Nephron (organoid): ENCODE results near the gene KCNK6.
A peak's percentile ranks its signal among the peaks of the same experiment; 100 is the strongest.

Experiments
- H3K27ac Mint-ChIP-seq, 3 experiments: 2 replicates each; pipeline ENCODE4 v1.8.0; 2020; ENCODE audit warnings: mixed read lengths in 3 of 3, mild to moderate bottlenecking in 2 of 3, moderate library complexity in 1 of 3
- H3K27me3 Mint-ChIP-seq: 2 replicates; pipeline ENCODE4 v1.8.0; 2021; ENCODE audit warnings: low read depth, mild to moderate bottlenecking, moderate library complexity, mixed read lengths
- H3K36me3 Mint-ChIP-seq: 2 replicates; pipeline ENCODE4 v1.8.0; 2020; ENCODE audit warnings: low read depth, mixed read lengths
- H3K4me1 Mint-ChIP-seq: 2 replicates; pipeline ENCODE4 v1.8.0; 2020; ENCODE audit warnings: mixed read lengths
- H3K4me3 Mint-ChIP-seq, 3 experiments: 2 replicates each; pipeline ENCODE4 v1.8.0; 2020; ENCODE audit warnings: mild to moderate bottlenecking in 3 of 3, mixed read lengths in 3 of 3, moderate library complexity in 2 of 3
- H3K9me3 Mint-ChIP-seq: 2 replicates; pipeline ENCODE4 v1.8.0; 2020; ENCODE audit warnings: mixed read lengths
- CTCF ChIP-seq, 3 experiments: fragments of 200-600 bp; sonication (generic); IDR thresholded peaks; one replicate each; pipeline ENCODE4 v1.5.0; 2021; ENCODE audit warnings: antibody characterized with exemption in 3 of 3; ENCODE audit not compliant: unreplicated experiment in 3 of 3

KCNK6 gene

GRCh38 chr19:38376576-38376975 is 56.9 kb downstream of the KCNK6 start:
- peaks cover 29% of the 10 kb centered on the region for H3K36me3 Mint-ChIP-seq
- peak overlapping the region in 2 of 3 experiments; percentile 76 to 84 for H3K27ac Mint-ChIP-seq
- no peaks in the 10 kb centered on the region for H3K9me3 Mint-ChIP-seq
- TF ChIP-seq CTCF (IDR thresholded peaks at IDR 0.05; ENCODE audit: unreplicated experiment in 3 of 3) = no peak
- no peaks in the 10 kb centered on the region for H3K27me3 Mint-ChIP-seq
- peaks cover 23% of the 10 kb centered on the region for H3K4me1 Mint-ChIP-seq
- H3K4me3 Mint-ChIP-seq = peak overlapping the region; percentile 96 to 98 (median 97)

GRCh38 chr19:38377052-38377451 is 57.4 kb downstream of the KCNK6 start:
- H3K36me3 Mint-ChIP-seq = peaks cover 34% of the 10 kb centered on the region

GRCh38 chr19:38378866-38379265 is 59.2 kb downstream of the KCNK6 start:
- no peak for TF ChIP-seq CTCF (IDR thresholded peaks at IDR 0.05; ENCODE audit: unreplicated experiment in 3 of 3)
- H3K9me3 Mint-ChIP-seq = no peaks in the 10 kb centered on the region
- no peaks in the 10 kb centered on the region for H3K27me3 Mint-ChIP-seq
- H3K4me3 Mint-ChIP-seq = peak overlapping the region in 1 of 3 experiments; percentile 30
- peaks cover 45% of the 10 kb centered on the region for H3K36me3 Mint-ChIP-seq
- H3K4me1 Mint-ChIP-seq = peaks cover 23% of the 10 kb centered on the region
- H3K27ac Mint-ChIP-seq = no peak overlapping the region

More at GRCh38 chr19:38377052-38377451, 57.4 kb downstream of the KCNK6 start:
- TF ChIP-seq CTCF (IDR thresholded peaks at IDR 0.05; ENCODE audit: unreplicated experiment in 3 of 3) = no peak
- peak overlapping the region in 1 of 3 experiments; percentile 84 for H3K27ac Mint-ChIP-seq
- no peaks in the 10 kb centered on the region for H3K27me3 Mint-ChIP-seq
- H3K9me3 Mint-ChIP-seq = no peaks in the 10 kb centered on the region
- peaks cover 23% of the 10 kb centered on the region for H3K4me1 Mint-ChIP-seq
- peak overlapping the region; percentile 96 to 98 (median 97) for H3K4me3 Mint-ChIP-seq

- Mint-ChIP-seq H3K27ac (no peak overlapping the region), H3K9me3 (no peaks in the 10 kb centered on the region), H3K4me3 (no peak overlapping the region), H3K4me1 (peaks cover 7% of the 10 kb centered on the region), H3K36me3 (peaks cover 42% of the 10 kb centered on the region), H3K27me3 (peaks cover 5% of the 10 kb centered on the region)
- no peak for TF ChIP-seq CTCF (IDR thresholded peaks at IDR 0.05; ENCODE audit: unreplicated experiment in 3 of 3)
Observed at GRCh38 chr19:38381138-38381537, 61.5 kb downstream of the KCNK6 start.
